Stimulated activated naive CD4-positive, alpha-beta T cell treated with Interleukin-2 at 50 U/mL for 16 hours (primary cell): ENCODE results near the gene COL4A6.
"Not testable (repeated sequence)": the region's sequence is repeated elsewhere in the genome, so short reads cannot be mapped to it uniquely, and the experiment has no call there.

Experiments used
- DNase-seq: peaks from one replicate; lab custom pipeline; 2025; lab: John Stamatoyannopoulos, UW

COL4A6 gene

GRCh38 chrX:108399418-108400165 lies 38.6 kb downstream of the COL4A6 start:
- DNase-seq: no peak

- DNase-seq: no peak
Measured at GRCh38 chrX:108397627-108398391, 40.4 kb downstream of the COL4A6 start.

GRCh38 chrX:108396986-108397385 lies 41.2 kb downstream of the COL4A6 start:
- no peak for DNase-seq

- no peak for DNase-seq
Measured at GRCh38 chrX:108396188-108396891, 41.9 kb downstream of the COL4A6 start.

- not testable (repeated sequence) for DNase-seq
Measured at GRCh38 chrX:108390976-108391717, 47.1 kb downstream of the COL4A6 start.

GRCh38 chrX:108384783-108385182 lies 53.4 kb downstream of the COL4A6 start:
- no peak for DNase-seq

GRCh38 chrX:108380222-108380621 lies 58.0 kb downstream of the COL4A6 start:
- DNase-seq: no peak

- DNase-seq: not testable (repeated sequence)
Measured at GRCh38 chrX:108376821-108377220, 61.4 kb downstream of the COL4A6 start.

GRCh38 chrX:108375591-108375990 lies 62.6 kb downstream of the COL4A6 start:
- DNase-seq: not testable (repeated sequence)

- no peak for DNase-seq
Measured at GRCh38 chrX:108366644-108367406, 71.4 kb downstream of the COL4A6 start.

- no peak for DNase-seq
Measured at GRCh38 chrX:108362026-108362425, 76.2 kb downstream of the COL4A6 start.

- no peak for DNase-seq
Measured at GRCh38 chrX:108361316-108361715, 76.9 kb downstream of the COL4A6 start.

- no peak for DNase-seq
Measured at GRCh38 chrX:108359806-108360602, 78.2 kb downstream of the COL4A6 start.

- no peak for DNase-seq
Measured at GRCh38 chrX:108353452-108353851, 84.8 kb downstream of the COL4A6 start.

- no peak for DNase-seq
Measured at GRCh38 chrX:108349210-108349609, 89.0 kb downstream of the COL4A6 start.

- DNase-seq: no peak
Measured at GRCh38 chrX:108348525-108348924, 89.7 kb downstream of the COL4A6 start.

- DNase-seq: no peak
Measured at GRCh38 chrX:108347800-108348199, 90.4 kb downstream of the COL4A6 start.

- DNase-seq: no peak
Measured at GRCh38 chrX:108344216-108344615, 94.0 kb downstream of the COL4A6 start.

- no peak for DNase-seq
Measured at GRCh38 chrX:108341947-108342346, 96.3 kb downstream of the COL4A6 start.

GRCh38 chrX:108332281-108332680 lies 105.9 kb downstream of the COL4A6 start:
- DNase-seq: no peak
